Stimulated activated CD8-positive, alpha-beta memory T cell treated with anti-CD3 and anti-CD28 coated beads, Interleukin-12 subunit alpha, Interleukin-12 subunit beta, amount 100 ng/mL, for 24 hours (primary cell): ENCODE data around the gene ELP5.
"Not testable (repeated sequence)": the region's sequence is repeated elsewhere in the genome, so short reads cannot be mapped to it uniquely, and the experiment has no call there.

Experiments
- DNase-seq: peaks from one replicate; pipeline ENCODE4 v3.0.0-alpha.2; 2020; ENCODE audit errors: extremely low read depth

ELP5 gene

GRCh38 chr17:7235693-7236665, 16.0 kb upstream of the ELP5 start:
- DNase-seq = no peak

- no peak for DNase-seq
Measured at GRCh38 chr17:7236808-7237207, 15.2 kb upstream of the ELP5 start.

GRCh38 chr17:7237266-7237760, 14.7 kb upstream of the ELP5 start:
- DNase-seq = no peak

GRCh38 chr17:7237761-7238419, 14.1 kb upstream of the ELP5 start:
- peak; percentile 80 for DNase-seq

GRCh38 chr17:7238420-7239090, 13.5 kb upstream of the ELP5 start:
- no peak for DNase-seq

GRCh38 chr17:7239091-7240027, 12.7 kb upstream of the ELP5 start, which contains the start of gene PHF23:
Gene PHF23, minus strand, starts transcription at chr17:7239457. Its CDS starts 178 bp downstream, at chr17:7239279.
- DNase-seq = peak; percentile 96

- DNase-seq = no peak
Measured at GRCh38 chr17:7240375-7240774, 11.6 kb upstream of the ELP5 start.

- DNase-seq = no peak
Measured at GRCh38 chr17:7241090-7241733, 10.8 kb upstream of the ELP5 start.

GRCh38 chr17:7241783-7242716, 10.0 kb upstream of the ELP5 start, which contains the start of gene GABARAP:
Gene GABARAP, minus strand, starts transcription at chr17:7242449. Its CDS starts 119 bp downstream, at chr17:7242330.
- DNase-seq = peak; percentile 76

GRCh38 chr17:7242717-7243452, 9.1 kb upstream of the ELP5 start:
- peak; percentile 86 for DNase-seq

- DNase-seq = no peak
Measured at GRCh38 chr17:7243453-7243729, 8.6 kb upstream of the ELP5 start.

GRCh38 chr17:7243838-7244237, 8.2 kb upstream of the ELP5 start:
- DNase-seq = not testable (repeated sequence)

GRCh38 chr17:7246779-7247178, 5.2 kb upstream of the ELP5 start:
- no peak for DNase-seq

GRCh38 chr17:7248796-7249195, 3.2 kb upstream of the ELP5 start:
- DNase-seq = no peak

GRCh38 chr17:7249214-7249613, 2.8 kb upstream of the ELP5 start:
- DNase-seq = no peak

- no peak for DNase-seq
Measured at GRCh38 chr17:7249830-7250229, 2.2 kb upstream of the ELP5 start.

- DNase-seq = no peak
Measured at GRCh38 chr17:7250695-7251627, 1.1 kb upstream of the ELP5 start.
